Measurements from ENCODE around the gene SQOR.

SQOR gene

GRCh38 chr15:45664451-45664850 is 29.6 kb downstream of the SQOR start:
- H3K36me3 ChIP-seq (ENCODE audit: control insufficient read depth, insufficient read depth, low read length): no peaks in the 10 kb centered on the region
- 0 out of 2 replicates have a peak, but pooled peaks cover 7% of the 10 kb centered on the region for H3K4me1 ChIP-seq (ENCODE audit: control insufficient read depth, insufficient read depth, low read length)
- H3K4me3 ChIP-seq (ENCODE audit: low read depth, low read length): no peak overlapping the region
- H3K27me3 ChIP-seq (ENCODE audit: control insufficient read depth, insufficient read depth, low read length): no peaks in the 10 kb centered on the region
- no peak overlapping the region for H3K9ac ChIP-seq (ENCODE audit: low read depth, low read length)
- no peaks in the 10 kb centered on the region for H3K9me3 ChIP-seq (ENCODE audit: control insufficient read depth, insufficient read depth, low read length)
- H3K27ac ChIP-seq (ENCODE audit: low read depth, low read length): no peak overlapping the region

DNA sequence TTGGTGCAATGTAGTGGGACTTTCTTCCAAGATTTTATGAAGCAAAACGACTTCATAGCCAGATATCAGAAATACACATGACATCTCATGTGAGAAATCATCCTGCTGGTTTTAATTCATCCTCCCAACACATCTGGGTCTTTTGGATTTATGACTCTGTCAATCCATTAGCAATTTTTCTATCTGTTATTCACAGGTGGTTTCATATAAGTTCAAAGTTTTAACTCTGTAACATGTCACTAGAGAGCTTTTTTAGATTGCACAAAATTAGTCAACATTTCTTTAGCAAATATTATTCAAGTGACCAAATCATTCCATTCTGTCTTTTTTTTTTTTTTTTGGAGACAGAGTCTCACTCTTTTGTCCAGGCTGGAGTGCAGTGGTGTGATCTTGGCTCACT is 30.4 kb downstream of the SQOR start:
- Histone ChIP-seq H3K4me1 (ENCODE audit: control insufficient read depth, insufficient read depth, low read length) (0 out of 2 replicates have a peak, but pooled peaks cover 4% of the 10 kb centered on the region), H3K36me3 (ENCODE audit: control insufficient read depth, insufficient read depth, low read length) (no peaks in the 10 kb centered on the region), H3K9ac (ENCODE audit: low read depth, low read length) (no peak overlapping the region), H3K9me3 (ENCODE audit: control insufficient read depth, insufficient read depth, low read length) (no peaks in the 10 kb centered on the region), H3K27ac (ENCODE audit: low read depth, low read length) (no peak overlapping the region), H3K4me3 (ENCODE audit: low read depth, low read length) (no peak overlapping the region), H3K27me3 (ENCODE audit: control insufficient read depth, insufficient read depth, low read length) (no peaks in the 10 kb centered on the region)

DNA sequence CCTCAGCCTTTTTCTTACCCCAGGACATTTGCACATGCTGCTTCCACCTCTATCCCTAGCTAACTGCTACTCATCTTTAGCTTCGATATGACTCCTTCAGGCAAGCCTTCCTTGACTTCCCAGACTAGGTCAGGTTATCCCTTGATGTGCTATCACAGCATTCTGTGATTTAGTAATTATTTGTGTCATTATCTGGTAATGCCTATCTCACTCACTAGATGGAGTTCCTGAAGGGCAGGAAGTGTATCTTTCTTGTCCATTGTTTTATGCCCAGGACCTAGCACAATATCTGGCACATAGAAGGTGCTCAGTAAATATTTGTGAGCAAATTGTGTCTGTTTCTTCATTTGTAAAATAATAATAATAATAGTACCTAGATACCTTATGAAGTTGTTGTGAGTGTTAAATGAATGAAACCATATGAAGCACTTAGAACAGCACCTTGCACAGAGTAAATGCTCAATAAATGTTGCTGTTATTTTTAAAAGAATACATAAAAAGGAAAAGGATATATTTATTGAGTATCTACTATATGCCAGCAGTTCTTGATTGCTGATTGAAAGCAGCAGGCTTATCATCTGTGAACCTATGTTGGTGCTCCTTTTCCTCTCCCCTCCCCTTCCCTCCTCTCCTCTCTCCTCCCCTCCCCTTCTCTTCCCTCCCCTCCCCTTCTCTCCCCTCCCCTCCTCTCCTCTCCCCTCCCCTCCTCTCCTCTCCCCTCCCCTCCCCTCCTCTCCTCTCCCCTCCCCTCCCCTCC is 31.5 kb downstream of the SQOR start:
- Histone ChIP-seq H3K4me3 (ENCODE audit: low read depth, low read length) (no peak overlapping the region), H3K36me3 (ENCODE audit: control insufficient read depth, insufficient read depth, low read length) (no peaks in the 10 kb centered on the region), H3K27ac (ENCODE audit: low read depth, low read length) (no peak overlapping the region), H3K27me3 (ENCODE audit: control insufficient read depth, insufficient read depth, low read length) (no peaks in the 10 kb centered on the region), H3K9me3 (ENCODE audit: control insufficient read depth, insufficient read depth, low read length) (no peaks in the 10 kb centered on the region), H3K4me1 (ENCODE audit: control insufficient read depth, insufficient read depth, low read length) (no peaks in the 10 kb centered on the region), H3K9ac (ENCODE audit: low read depth, low read length) (no peak overlapping the region)

GRCh38 chr15:45667002-45667401 is 32.2 kb downstream of the SQOR start:
- Histone ChIP-seq H3K9ac (ENCODE audit: low read depth, low read length) (no peak overlapping the region), H3K9me3 (ENCODE audit: control insufficient read depth, insufficient read depth, low read length) (no peaks in the 10 kb centered on the region), H3K4me3 (ENCODE audit: low read depth, low read length) (no peak overlapping the region), H3K36me3 (ENCODE audit: control insufficient read depth, insufficient read depth, low read length) (no peaks in the 10 kb centered on the region), H3K27me3 (ENCODE audit: control insufficient read depth, insufficient read depth, low read length) (no peaks in the 10 kb centered on the region), H3K4me1 (ENCODE audit: control insufficient read depth, insufficient read depth, low read length) (no peaks in the 10 kb centered on the region), H3K27ac (ENCODE audit: low read depth, low read length) (no peak overlapping the region)

GRCh38 chr15:45668386-45668785 is 33.6 kb downstream of the SQOR start:
- H3K36me3 ChIP-seq (ENCODE audit: control insufficient read depth, insufficient read depth, low read length): no peaks in the 10 kb centered on the region
- H3K4me3 ChIP-seq (ENCODE audit: low read depth, low read length): no peak overlapping the region
- no peaks in the 10 kb centered on the region for H3K4me1 ChIP-seq (ENCODE audit: control insufficient read depth, insufficient read depth, low read length)
- no peaks in the 10 kb centered on the region for H3K9me3 ChIP-seq (ENCODE audit: control insufficient read depth, insufficient read depth, low read length)
- no peak overlapping the region for H3K9ac ChIP-seq (ENCODE audit: low read depth, low read length)
- no peaks in the 10 kb centered on the region for H3K27me3 ChIP-seq (ENCODE audit: control insufficient read depth, insufficient read depth, low read length)
- H3K27ac ChIP-seq (ENCODE audit: low read depth, low read length): no peak overlapping the region

DNA sequence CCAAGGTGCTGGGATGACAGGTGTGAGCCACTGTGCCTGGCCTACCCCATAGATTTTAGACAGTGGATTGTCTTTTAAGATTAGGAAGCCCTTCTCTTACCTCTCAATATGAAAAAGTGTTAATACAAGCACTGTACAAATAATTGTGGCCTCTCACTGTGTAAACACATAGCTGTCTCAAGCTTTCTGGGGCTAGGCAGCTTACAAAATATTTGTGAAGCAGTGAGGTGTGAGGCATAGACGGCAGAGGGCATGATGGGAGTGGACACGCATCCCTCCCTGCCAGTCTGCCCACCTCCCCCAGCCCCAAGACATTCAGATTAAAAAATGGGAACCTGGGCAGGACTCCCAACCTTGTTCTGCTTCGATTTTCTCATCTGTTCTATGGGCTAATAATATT is 34.6 kb downstream of the SQOR start:
- H3K27me3 ChIP-seq (ENCODE audit: control insufficient read depth, insufficient read depth, low read length): no peaks in the 10 kb centered on the region
- H3K4me1 ChIP-seq (ENCODE audit: control insufficient read depth, insufficient read depth, low read length): no peaks in the 10 kb centered on the region
- H3K36me3 ChIP-seq (ENCODE audit: control insufficient read depth, insufficient read depth, low read length): no peaks in the 10 kb centered on the region
- H3K27ac ChIP-seq (ENCODE audit: low read depth, low read length): no peak overlapping the region
- no peaks in the 10 kb centered on the region for H3K9me3 ChIP-seq (ENCODE audit: control insufficient read depth, insufficient read depth, low read length)
- H3K4me3 ChIP-seq (ENCODE audit: low read depth, low read length): no peak overlapping the region
- no peak overlapping the region for H3K9ac ChIP-seq (ENCODE audit: low read depth, low read length)

DNA sequence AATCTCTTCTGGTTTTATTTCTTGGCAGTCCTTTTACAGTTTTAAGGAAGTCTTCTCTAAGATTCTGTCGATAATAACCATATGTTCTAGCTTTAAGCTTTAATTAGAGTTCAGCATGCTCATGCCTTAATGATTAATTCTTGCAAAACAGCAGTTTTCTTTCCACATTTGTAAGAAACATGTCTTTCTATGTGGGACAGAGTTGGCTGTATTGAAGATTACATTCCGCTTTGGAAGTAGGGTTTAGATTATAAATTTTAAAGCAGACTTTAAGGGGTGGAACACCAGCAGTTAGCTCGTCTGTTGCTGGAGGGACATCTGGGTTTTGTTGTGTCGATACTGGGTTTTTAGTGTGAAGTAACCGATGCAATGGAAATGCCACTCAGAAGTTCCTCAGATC is 35.3 kb downstream of the SQOR start:
- H3K9ac ChIP-seq (ENCODE audit: low read depth, low read length): no peak overlapping the region
- no peaks in the 10 kb centered on the region for H3K36me3 ChIP-seq (ENCODE audit: control insufficient read depth, insufficient read depth, low read length)

GRCh38 chr15:45670511-45670910 is 35.7 kb downstream of the SQOR start:
- Histone ChIP-seq H3K36me3 (ENCODE audit: control insufficient read depth, insufficient read depth, low read length) (no peaks in the 10 kb centered on the region), H3K4me1 (ENCODE audit: control insufficient read depth, insufficient read depth, low read length) (no peaks in the 10 kb centered on the region), H3K27ac (ENCODE audit: low read depth, low read length) (no peak overlapping the region), H3K4me3 (ENCODE audit: low read depth, low read length) (no peak overlapping the region), H3K9me3 (ENCODE audit: control insufficient read depth, insufficient read depth, low read length) (no peaks in the 10 kb centered on the region), H3K9ac (ENCODE audit: low read depth, low read length) (no peak overlapping the region), H3K27me3 (ENCODE audit: control insufficient read depth, insufficient read depth, low read length) (no peaks in the 10 kb centered on the region)

More for the DNA sequence above, 35.3 kb downstream of the SQOR start:
- no peaks in the 10 kb centered on the region for H3K4me1 ChIP-seq (ENCODE audit: control insufficient read depth, insufficient read depth, low read length)
- H3K27ac ChIP-seq (ENCODE audit: low read depth, low read length): no peak overlapping the region
- no peaks in the 10 kb centered on the region for H3K27me3 ChIP-seq (ENCODE audit: control insufficient read depth, insufficient read depth, low read length)
- no peak overlapping the region for H3K4me3 ChIP-seq (ENCODE audit: low read depth, low read length)
- no peaks in the 10 kb centered on the region for H3K9me3 ChIP-seq (ENCODE audit: control insufficient read depth, insufficient read depth, low read length)

- Histone ChIP-seq H3K27me3 (ENCODE audit: control insufficient read depth, insufficient read depth, low read length) (no peaks in the 10 kb centered on the region), H3K9me3 (ENCODE audit: control insufficient read depth, insufficient read depth, low read length) (no peaks in the 10 kb centered on the region), H3K27ac (ENCODE audit: low read depth, low read length) (no peak overlapping the region), H3K4me1 (ENCODE audit: control insufficient read depth, insufficient read depth, low read length) (no peaks in the 10 kb centered on the region), H3K9ac (ENCODE audit: low read depth, low read length) (no peak overlapping the region), H3K4me3 (ENCODE audit: low read depth, low read length) (no peak overlapping the region), H3K36me3 (ENCODE audit: control insufficient read depth, insufficient read depth, low read length) (no peaks in the 10 kb centered on the region)
Observed at GRCh38 chr15:45674677-45675076, 39.8 kb downstream of the SQOR start.

- no peaks in the 10 kb centered on the region for H3K36me3 ChIP-seq (ENCODE audit: control insufficient read depth, insufficient read depth, low read length)
- no peak overlapping the region for H3K27ac ChIP-seq (ENCODE audit: low read depth, low read length)
- no peaks in the 10 kb centered on the region for H3K9me3 ChIP-seq (ENCODE audit: control insufficient read depth, insufficient read depth, low read length)
- no peaks in the 10 kb centered on the region for H3K4me1 ChIP-seq (ENCODE audit: control insufficient read depth, insufficient read depth, low read length)
- H3K4me3 ChIP-seq (ENCODE audit: low read depth, low read length): no peak overlapping the region
- H3K9ac ChIP-seq (ENCODE audit: low read depth, low read length): no peak overlapping the region
- H3K27me3 ChIP-seq (ENCODE audit: control insufficient read depth, insufficient read depth, low read length): no peaks in the 10 kb centered on the region
Observed at GRCh38 chr15:45677797-45678196, 43.0 kb downstream of the SQOR start.

- no peaks in the 10 kb centered on the region for H3K27me3 ChIP-seq (ENCODE audit: control insufficient read depth, insufficient read depth, low read length)
- no peaks in the 10 kb centered on the region for H3K4me1 ChIP-seq (ENCODE audit: control insufficient read depth, insufficient read depth, low read length)
- H3K27ac ChIP-seq (ENCODE audit: low read depth, low read length): no peak overlapping the region
- no peaks in the 10 kb centered on the region for H3K9me3 ChIP-seq (ENCODE audit: control insufficient read depth, insufficient read depth, low read length)
- no peaks in the 10 kb centered on the region for H3K36me3 ChIP-seq (ENCODE audit: control insufficient read depth, insufficient read depth, low read length)
- no peak overlapping the region for H3K4me3 ChIP-seq (ENCODE audit: low read depth, low read length)
- H3K9ac ChIP-seq (ENCODE audit: low read depth, low read length): no peak overlapping the region
Observed at GRCh38 chr15:45678459-45679178, 43.8 kb downstream of the SQOR start.
